GM21367 (cell line): ENCODE data around the gene PDE4B.
"Not testable (repeated sequence)": the region's sequence is repeated elsewhere in the genome, so short reads cannot be mapped to it uniquely, and the experiment has no call there.

Experiments
- ATAC-seq: cut with Tn5 transposase; IDR thresholded peaks from one replicate; pipeline ENCODE4 v1.9.1; 2021; ENCODE audit not compliant: unreplicated experiment

Gene PDE4B

GRCh38 chr1:65813956-65814355 is 21.3 kb downstream of the PDE4B start:
- no peak for ATAC-seq

DNA sequence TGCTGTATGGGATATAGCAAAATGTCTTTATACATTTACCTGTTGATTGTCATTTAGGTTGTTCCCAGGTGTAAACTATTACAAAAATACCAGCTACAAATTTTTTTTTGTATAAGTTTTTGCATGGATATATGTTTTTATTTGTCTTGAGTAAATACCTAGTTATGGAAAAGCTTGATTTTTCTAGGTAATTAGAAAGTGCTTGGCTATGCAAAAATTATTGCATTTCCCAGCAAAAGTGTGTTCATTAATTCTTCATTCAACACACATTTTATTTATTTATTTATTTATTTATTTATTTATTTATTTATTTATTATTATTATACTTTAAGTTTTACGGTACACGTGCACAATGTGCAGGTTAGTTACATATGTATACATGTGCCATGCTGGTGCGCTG is 22.1 kb downstream of the PDE4B start:
- no peak for ATAC-seq

DNA sequence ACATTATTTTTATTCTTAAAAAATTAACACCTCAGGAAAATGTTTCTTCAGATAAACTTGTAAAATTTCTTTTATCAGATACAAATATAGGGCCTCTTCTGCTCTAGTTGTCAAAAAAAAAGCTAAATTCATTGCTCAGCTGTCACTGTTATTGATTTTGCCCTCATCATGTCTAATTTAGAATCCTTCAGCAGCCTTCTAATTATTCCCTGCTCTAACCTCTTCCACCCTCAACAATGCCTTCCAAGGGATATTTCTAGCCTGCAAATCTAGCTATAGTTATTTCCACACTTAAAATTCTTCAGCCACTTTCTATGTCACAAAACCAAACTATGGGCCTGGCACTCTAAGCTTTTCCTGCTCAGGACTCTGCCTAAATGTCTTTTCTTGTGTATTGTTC is 25.2 kb downstream of the PDE4B start:
- ATAC-seq: no peak

DNA sequence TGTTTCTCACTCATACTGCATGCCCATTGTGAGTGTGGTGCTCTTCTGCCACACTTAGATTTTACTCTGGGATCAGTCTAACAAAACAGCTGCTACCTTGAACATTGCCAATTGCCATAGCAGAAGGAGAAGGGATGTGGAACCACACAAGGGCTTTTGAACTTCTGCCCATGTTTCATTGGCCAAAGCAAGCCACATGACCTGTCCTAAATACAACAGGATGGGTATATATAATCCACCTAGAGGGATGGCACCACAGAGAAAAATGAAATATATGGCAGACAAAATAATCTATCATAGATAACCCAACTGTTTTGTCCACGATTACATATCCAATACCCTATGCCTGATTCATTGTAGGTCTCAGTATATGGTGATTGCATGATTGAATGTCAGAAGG is 26.3 kb downstream of the PDE4B start:
- ATAC-seq: no peak

DNA sequence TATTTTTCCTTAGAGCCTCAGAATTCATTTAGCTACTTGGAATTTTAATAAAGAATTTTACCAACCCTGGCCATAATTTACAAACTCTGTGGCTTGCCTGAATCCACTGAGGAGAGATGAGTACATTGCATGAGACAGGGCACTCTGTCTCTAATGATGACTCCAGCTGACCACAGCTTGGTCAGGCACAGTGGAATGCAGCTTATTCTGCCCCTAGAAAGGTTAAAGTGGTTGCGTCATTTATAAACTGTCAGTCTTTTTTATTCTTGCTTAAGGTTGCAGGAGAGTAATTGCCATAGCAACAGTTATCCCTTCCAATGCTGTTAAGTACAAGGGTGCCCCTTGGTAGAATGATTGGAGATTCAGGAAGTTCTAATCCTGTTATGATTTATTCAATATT is 28.3 kb downstream of the PDE4B start:
- no peak for ATAC-seq

- ATAC-seq: no peak
Observed at GRCh38 chr1:65821386-65821785, 28.7 kb downstream of the PDE4B start.

DNA sequence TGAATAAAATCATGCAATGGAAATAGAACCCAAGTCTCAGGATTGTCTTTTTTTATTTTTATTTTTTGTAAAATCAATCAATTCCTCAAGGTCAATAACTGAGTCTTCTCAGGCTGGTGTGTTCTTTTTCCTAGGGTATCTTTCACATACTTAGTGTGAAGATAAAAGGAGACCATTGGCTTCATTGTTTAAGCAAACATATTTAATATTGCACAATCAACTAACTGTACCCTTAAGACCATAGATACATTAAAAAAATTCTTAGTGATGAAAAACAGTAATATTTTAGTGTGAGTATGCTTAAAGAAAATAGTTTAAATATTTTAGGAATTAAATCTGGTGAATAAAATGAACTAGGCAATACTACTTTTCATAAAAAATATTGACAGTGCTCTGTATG is 31.4 kb downstream of the PDE4B start:
- no peak for ATAC-seq

DNA sequence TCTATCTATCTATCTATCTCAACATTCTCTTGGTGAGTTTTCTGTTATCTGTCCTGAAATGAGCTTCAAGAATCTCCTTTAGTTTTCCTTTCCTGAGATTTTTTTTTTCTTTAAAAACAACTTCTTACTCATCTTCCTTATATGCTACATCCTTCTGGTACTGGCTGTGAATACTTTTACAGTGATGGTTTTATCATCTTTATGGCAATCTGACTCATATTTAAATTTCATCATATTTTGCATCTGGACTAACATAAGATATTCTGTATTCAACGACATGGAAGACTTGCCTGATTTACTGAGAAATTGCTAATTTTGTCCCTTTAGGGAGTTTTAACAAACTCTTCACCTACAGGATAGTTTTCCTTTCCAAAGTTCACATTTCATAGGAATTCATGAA is 33.0 kb downstream of the PDE4B start:
- ATAC-seq: no peak

DNA sequence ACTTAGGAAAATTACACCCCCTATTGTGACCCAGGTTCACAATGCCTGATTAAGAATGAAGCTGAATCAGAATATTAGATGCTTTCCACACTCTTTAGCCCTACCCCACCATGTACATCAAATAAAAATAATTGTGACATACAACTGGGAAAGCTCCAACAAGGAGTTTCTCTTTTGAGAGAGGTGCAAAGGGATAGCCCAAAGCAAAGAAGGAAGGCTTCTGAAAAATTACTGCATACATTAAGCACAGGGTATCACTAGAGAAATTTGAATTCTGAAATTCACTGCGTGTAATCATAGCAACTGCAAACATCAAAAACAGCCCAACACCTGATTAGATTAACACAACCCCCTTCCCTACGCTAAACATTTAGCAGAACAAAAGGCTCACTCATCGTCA is 34.1 kb downstream of the PDE4B start:
- ATAC-seq: no peak

- ATAC-seq: no peak
Observed at GRCh38 chr1:65827346-65827745, 34.7 kb downstream of the PDE4B start.

DNA sequence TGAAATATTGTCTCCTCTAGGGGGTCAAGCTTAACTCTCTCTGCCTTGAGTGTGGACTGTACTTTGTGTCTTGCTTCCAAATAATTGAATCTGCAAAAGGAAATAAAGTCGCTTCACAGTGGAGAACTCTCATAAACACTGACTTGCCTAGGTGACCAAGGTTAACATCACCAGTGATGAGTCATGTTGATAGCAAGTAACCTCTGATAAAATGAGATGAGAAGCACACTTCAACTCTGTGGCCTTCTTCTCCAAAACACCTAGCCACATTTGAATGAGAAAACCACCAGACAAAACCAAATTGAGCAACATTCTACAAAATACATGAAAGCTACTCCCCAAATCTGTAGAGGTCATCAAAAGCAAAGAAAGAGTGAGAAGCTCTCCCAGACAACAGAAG is 37.6 kb downstream of the PDE4B start:
- no peak for ATAC-seq

DNA sequence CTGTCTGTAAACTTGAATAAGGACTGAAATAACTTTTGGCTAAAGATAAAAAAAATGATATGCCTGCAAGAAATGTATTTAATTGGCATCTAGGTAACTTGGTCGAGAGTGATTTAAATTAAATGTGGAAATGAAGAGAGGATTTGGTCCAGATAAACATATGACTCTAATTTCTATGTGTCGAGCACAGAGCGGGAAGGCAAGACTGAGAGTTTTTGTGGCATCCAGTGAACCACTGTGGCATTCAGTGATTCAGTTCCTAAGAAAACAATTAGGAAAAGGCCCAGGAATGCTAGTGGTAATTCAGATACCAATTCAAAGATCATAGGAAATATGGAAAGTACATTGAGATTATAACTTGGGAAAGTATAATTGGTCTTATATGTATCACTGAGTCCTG is 39.6 kb downstream of the PDE4B start:
- ATAC-seq: no peak

- ATAC-seq: no peak
Observed at GRCh38 chr1:65836686-65837085, 44.0 kb downstream of the PDE4B start.

GRCh38 chr1:65840683-65841082 is 48.0 kb downstream of the PDE4B start:
- no peak for ATAC-seq

- no peak for ATAC-seq
Observed at GRCh38 chr1:65844296-65844695, 51.6 kb downstream of the PDE4B start.

- ATAC-seq: no peak
Observed at GRCh38 chr1:65844821-65845534, 52.3 kb downstream of the PDE4B start.

DNA sequence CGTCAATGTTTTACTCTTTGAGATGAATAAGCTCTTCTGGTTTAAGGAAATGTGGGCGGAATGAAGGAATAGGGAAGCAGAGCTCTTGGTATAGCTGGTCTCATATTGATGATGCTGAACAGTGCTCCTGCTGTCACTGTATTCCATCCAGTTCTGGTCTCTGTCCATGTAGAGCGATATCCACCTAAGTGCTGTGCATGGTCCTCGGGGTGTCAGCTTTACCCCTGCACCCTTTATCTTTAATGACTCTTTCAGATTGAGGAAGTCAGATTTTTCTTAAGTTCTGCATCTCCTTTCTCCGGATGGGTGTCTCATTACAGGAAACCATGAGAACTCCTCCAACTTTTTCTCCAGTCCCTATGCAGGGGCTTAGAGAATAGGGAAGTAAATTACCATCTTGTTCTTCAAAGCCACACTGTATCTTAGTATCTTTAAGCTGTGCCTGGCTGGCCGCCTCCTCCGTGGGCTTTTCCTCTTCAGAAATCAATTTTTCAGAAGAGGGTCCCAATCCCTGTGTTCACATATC is 52.9 kb downstream of the PDE4B start:
- ATAC-seq: no peak

- no peak for ATAC-seq
Observed at GRCh38 chr1:65846866-65847265, 54.2 kb downstream of the PDE4B start.

DNA sequence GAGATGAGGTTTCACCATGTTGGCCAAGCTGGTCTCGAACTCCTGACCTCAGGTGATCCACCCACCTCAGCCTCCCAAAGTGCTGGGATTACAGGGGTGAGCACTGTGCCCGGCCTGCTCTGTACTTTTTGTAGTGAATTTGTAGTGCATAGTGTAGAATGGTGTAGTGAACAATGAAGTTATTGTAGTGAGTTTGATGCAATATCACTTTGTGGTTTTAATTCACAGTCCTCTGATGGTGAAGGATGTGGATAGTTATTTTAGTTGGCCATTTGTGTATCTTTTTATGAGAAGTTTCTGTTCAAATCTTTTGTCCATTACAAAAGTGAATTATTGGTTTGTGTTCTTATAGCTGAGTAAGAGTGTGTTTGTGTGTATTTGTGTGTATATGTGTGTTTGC is 57.6 kb downstream of the PDE4B start:
- no peak for ATAC-seq

GRCh38 chr1:65856591-65856990 is 63.9 kb downstream of the PDE4B start:
- not testable (repeated sequence) for ATAC-seq

DNA sequence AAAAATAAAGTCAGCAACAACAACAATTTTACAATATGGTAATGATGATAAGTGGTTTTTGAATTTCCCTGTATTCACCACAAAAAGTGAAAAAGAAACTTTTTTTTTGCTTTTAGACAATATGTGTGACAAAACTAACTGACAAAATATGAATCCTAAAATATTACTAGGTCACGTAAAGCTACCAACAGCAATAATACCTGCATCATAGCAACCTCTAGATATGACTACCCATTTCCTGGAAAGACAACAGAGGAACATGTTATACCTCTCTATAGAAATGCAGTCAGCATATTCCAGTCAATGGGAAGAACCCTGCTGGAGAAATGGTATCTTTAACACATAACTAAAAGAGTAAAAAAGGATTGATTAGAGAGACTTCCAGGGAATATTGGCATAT is 73.7 kb downstream of the PDE4B start:
- no peak for ATAC-seq

- ATAC-seq: no peak
Observed at GRCh38 chr1:65872301-65872700, 79.6 kb downstream of the PDE4B start.

GRCh38 chr1:65878342-65878741 is 85.6 kb downstream of the PDE4B start:
- ATAC-seq: not testable (repeated sequence)
